OCI-LY3 (cell line): ENCODE measurements around the gene CA11.

ENCODE experiments used
- CTCF ChIP-seq: fragments of 200-600, 300-600 bp; sonication (generic); IDR thresholded peaks from 2 replicates; pipeline ENCODE4 v1.5.1; 2014; ENCODE audit warnings: antibody characterized with exemption, low read length, low read depth
- EZH2phosphoT487 ChIP-seq: fragments of 200-600 bp; shearing (Covaris generic); IDR thresholded peaks from 2 replicates; pipeline ENCODE4 v1.6.1; 2018; ENCODE audit warnings: antibody characterized with exemption, mixed run types, low read depth

GRCh38 chr19:48641850-48642249, 4.1 kb downstream of the CA11 start:
- TF ChIP-seq CTCF: no peak
- TF ChIP-seq EZH2phosphoT487: no peak
